NCI-H69 (cell line): ENCODE data around the gene RBMS3.

Source experiments
- DNase-seq: peaks from one replicate; lab custom pipeline; 2025; lab: John Stamatoyannopoulos, UW

Gene RBMS3

GRCh38 chr3:29731050-29731449, 450.2 kb downstream of the RBMS3 start:
- DNase-seq: no peak

DNA sequence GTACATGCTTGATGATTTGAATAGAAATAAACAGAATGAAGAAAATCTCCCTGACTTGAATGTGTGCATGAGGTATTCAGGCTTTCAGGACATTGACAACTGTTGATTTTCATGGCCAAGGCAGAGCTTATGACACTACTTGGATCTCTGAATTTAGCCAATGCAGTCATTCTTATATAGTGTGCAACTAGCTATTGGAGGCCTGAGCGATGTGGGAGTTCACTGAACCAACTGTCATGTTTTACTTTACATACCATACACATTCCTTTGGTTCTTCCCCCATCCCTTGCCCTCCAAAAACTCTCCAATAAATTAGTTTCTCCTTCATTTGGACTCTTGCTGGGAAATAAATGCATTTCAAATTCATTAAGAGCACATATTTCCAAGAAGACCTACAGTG, 460.4 kb downstream of the RBMS3 start:
- DNase-seq: no peak

DNA sequence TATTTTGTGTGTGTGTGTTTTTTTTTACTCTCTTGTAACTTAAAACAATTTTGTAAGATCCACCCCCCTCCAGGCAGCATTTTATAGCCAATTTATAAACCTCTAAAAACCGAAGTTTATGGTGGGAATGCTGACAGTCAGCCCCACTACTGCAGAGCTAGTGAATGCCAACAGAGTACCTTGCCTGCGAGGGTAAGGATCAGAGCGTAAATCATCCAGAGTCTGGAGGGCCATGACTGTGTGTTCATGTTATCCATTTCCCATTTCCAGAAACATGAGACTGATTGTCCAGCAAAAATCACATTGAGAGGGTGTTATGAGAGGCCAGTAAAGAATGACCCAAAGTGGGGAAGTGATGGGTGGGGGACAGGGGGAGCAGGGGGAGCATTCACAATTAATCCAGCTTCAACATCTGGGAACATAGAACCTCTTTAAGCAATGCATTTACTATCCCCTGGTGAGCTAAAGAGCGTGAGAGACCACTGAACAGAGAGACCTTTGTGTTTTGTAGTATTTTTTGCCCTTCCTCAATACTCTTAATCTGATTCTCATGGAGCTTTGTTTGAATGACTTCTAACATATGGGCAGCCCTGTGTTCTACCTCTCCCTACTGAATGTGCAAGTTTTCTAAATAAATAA, 464.5 kb downstream of the RBMS3 start:
- no peak for DNase-seq

GRCh38 chr3:29746163-29746760, 465.4 kb downstream of the RBMS3 start:
- no peak for DNase-seq

DNA sequence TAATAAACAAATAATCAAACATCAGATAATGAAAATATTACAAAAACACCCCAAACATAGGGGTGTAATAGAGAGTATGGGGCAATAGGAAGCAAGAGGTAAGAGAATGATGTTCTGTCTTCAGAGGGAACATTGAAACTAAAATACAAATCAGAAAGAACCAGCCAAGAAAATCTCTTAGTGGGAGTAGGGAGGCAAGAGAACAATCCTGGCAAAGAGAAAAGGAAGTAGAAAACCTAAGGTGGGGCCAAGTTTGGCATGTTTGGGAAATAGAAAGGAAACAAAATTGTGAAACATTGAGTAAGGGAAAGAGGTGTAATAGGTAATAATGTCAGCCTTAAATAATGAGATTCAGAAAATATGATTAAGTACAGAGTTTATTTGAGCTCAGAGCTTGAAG, 467.1 kb downstream of the RBMS3 start:
- DNase-seq: no peak

GRCh38 chr3:29751647-29752314, 470.9 kb downstream of the RBMS3 start:
- DNase-seq: peak; percentile 28

DNA sequence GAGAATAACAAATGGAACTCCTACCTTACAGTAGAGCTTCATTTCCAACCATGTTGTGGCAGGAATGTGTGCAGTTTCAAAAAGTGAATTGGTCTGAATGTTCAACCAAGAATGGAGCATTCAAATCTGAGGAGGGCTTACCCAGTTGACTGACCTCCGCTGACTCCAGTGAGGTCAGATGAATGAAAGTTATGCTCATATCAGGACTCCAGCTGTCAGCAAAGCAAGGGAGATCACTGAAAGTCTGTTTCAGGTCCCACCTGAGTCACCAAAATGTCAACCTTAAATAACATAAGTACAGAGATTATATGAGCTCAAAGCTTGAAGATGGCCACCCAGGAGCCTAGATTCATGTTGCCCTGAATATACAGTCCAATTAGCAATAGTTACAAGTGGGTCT, 473.5 kb downstream of the RBMS3 start:
- DNase-seq: no peak

- DNase-seq: no peak
These were observed 474.5 kb downstream of the RBMS3 start for GRCh38 chr3:29755416-29755815.

DNA sequence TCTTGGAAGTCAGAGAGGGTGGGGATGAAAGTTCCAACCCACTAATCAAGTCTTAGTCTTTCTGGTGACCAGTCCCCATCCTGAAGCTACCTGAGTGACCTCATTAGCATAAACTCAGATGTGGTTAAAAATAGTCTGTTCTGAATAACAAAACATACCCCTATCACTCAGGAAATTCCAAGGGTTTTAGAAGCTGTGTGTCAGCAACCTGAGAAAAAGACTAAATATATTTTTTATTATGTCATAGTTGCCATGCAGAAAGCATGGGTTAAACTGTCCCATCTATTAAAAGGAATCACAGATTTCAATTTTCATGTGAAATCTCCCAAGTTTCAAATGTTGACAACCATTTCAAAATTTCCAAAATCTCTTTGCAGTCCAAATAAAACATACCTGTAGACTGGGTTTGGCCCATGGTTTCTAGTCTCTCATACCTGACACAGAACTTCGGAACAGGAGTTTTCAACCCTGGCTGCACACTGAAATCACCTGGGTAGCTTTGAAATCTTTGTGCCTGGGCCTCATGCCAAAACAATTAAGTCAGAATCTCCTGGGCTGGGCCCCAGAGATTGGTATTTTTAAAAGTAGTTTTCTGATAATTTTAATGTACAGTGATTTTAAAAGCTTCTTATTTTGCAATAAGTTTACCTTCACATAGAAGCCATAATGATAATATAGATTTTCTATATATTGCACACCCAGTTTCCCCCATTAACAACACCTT, 476.3 kb downstream of the RBMS3 start:
- peak; percentile 59 for DNase-seq

- DNase-seq: no peak
These were observed 477.2 kb downstream of the RBMS3 start for GRCh38 chr3:29758108-29758433.

DNA sequence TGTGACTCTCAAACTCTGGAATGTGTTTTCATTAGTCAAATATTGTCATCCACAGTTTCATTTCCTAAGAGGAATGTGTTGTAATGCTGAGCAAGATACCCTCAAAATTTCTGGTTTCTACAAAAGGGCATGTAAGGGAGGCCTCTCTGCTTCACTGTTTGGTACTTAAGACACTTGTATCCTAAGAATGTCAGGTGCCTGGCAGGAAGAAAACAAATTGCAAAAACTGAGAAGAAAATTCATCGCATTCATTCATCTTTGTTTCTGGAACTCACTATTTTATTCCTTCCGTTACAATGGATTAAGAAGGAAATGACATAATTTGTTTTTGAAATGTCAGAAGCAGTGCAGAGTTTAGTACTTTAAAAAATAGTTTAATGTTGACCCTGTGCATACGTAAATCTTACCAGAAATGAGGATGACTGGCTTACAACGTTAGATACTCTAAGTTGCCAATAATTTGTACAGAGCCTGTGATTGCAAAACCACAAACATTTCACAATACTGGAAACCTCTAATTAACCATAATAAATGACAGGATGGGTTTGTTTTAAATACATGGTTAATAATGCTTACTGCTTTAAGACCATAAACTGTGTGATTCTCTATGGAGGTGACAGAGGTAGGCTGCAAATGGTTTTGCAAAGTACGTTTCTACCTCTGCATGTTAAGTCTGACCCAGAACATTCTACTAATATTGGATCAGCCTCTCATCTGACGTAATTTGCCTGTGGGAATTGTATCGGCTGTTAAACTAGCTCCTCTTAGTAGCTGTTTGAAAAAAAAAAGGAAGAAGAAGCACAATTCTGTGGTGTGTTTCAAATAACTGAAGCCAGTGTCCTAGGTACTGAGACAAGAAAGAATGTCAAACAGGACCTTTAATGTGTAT, 477.8 kb downstream of the RBMS3 start:
- DNase-seq: no peak

- DNase-seq: peak; percentile 96
These were observed 478.7 kb downstream of the RBMS3 start for GRCh38 chr3:29759411-29760225.

DNA sequence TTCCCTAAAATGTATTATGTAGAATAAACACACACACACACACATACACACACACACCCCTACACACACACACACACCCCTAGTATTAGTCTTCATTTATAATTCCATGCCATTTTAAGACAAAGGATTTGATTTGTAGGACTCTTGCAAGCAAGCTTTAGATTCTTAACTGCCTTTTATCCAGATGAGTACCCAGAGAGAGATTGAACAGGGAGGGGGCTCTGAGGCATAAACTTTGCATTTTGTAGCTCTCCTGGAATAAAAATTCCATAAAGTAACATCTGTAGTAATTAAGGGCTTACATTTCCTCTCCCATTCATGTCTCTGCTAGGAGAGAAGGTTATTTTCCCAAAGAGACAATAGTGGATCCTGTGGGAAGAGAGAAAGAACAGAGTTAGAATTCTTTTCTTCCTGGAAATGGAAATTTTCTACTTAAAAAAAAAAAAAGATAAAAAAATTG, 479.4 kb downstream of the RBMS3 start:
- peak; percentile 11 for DNase-seq

DNA sequence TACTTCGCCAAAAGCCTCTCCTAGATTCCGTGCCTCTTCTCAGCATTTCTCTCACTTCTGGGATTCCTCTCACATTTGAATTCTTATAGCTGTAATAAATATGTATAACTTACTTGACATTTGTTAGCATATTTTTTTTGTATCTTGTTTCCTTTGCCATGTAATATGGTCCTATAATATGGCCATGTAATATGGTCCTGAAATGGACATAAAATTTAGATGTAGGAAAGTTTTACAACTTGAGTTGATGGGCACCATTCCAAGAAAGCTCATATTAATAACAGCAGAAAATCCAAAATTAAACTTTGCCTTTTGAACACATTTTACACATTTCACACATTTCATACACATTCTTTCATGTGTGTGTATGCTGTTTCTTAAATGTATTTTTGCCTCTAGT, 480.6 kb downstream of the RBMS3 start:
- no peak for DNase-seq

- no peak for DNase-seq
These were observed 482.2 kb downstream of the RBMS3 start for GRCh38 chr3:29763115-29763514.

DNA sequence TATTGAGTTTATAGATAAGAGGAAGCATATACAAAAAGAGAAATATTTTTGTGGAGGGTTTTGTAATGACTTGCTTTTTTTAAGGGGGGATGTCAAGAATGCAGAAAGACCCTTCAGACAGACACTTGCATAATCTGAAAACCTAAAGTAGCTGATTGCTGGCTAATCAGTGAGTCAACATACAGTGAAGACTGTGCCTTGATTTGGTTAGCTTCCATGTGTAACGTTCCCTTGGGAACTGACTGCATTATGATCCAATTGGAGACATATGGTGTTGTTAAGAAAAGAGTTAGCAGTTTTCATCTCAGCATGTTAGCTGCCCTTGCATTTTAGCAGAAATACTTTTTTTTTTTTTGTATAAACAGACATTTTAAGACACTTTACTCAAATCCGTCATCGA, 483.2 kb downstream of the RBMS3 start:
- DNase-seq: peak; percentile 88

GRCh38 chr3:29764603-29765254, 483.9 kb downstream of the RBMS3 start:
- peak; percentile 88 for DNase-seq

GRCh38 chr3:29771602-29772001, 490.7 kb downstream of the RBMS3 start:
- DNase-seq: no peak

GRCh38 chr3:29772436-29772835, 491.6 kb downstream of the RBMS3 start:
- DNase-seq: no peak

DNA sequence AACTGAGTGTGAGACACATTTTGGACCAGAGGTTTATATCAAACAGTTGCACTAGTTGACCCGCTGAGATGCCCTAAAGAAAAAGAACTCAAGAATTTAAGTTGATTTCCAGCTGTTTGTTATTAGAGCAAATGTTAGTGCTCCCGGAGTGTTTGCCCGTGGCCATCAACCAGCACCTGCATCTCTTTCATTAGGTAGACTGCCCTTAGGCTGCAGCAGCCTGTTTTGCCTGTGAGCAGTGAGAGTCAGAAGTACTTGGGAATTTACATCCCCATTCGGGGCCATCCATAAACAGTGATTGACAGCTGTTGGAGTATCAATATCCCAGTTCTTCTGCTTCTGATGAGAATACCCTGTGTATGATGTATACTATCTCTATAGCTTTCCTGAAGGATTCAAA, 492.6 kb downstream of the RBMS3 start:
- peak; percentile 4 for DNase-seq

DNA sequence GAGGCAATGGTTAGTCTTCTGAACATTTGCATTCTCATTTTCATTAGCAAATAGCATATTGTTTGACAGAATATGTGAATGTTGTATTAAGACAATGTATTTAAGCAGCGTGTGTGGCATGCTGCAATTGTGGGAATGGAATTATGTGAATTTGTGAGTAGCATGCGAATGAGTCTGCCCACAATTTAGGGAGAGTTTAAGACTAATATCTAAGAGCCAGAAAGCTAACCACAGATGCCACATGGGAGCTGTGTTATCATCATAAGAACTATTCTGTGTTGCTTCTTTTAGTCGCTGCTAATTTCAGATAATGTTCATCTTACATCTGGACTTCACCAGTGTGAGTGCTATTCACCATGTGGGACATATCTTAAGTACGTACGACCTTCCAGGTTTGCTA, 494.5 kb downstream of the RBMS3 start:
- DNase-seq: no peak
